HEK293 (cell line): ENCODE measurements around the gene BTG1.

Source experiments
- PRDM1 ChIP-seq: fragments of 450-650 bp; formaldehyde crosslinking; IDR thresholded peaks from 2 replicates; pipeline ENCODE4; 2016; ENCODE audit warnings: missing biosample characterization, missing genetic modification characterization
- SP7 ChIP-seq: fragments of 450-650 bp; formaldehyde crosslinking; IDR thresholded peaks from 2 replicates; pipeline ENCODE4 v1.5.1; 2016; ENCODE audit warnings: missing biosample characterization, missing genetic modification characterization
- YY1 ChIP-seq: fragments of 450-650 bp; formaldehyde crosslinking; IDR thresholded peaks from 2 replicates; pipeline ENCODE4 v1.5.1; 2018; ENCODE audit warnings: missing biosample characterization, missing genetic modification characterization
- ZBTB8A ChIP-seq: fragments of 450-650 bp; formaldehyde crosslinking; IDR thresholded peaks from 2 replicates; pipeline ENCODE4 v1.5.1; 2016; ENCODE audit warnings: missing biosample characterization, missing genetic modification characterization
- ZFP3 ChIP-seq: fragments of 450-650 bp; formaldehyde crosslinking; IDR thresholded peaks from 2 replicates; pipeline ENCODE4 v1.5.1; 2016; ENCODE audit warnings: low read depth, missing biosample characterization, missing genetic modification characterization
- ZNF155 ChIP-seq: fragments of 450-650 bp; formaldehyde crosslinking; IDR thresholded peaks from 2 replicates; pipeline ENCODE4 v1.5.1; 2016; ENCODE audit warnings: missing biosample characterization, missing genetic modification characterization
- ZNF24 ChIP-seq: fragments of 450-650 bp; formaldehyde crosslinking; IDR thresholded peaks from 2 replicates; pipeline ENCODE4 v1.5.1; 2016; ENCODE audit warnings: missing biosample characterization, missing genetic modification characterization
- ZNF404 ChIP-seq: fragments of 450-650 bp; formaldehyde crosslinking; IDR thresholded peaks from 2 replicates; pipeline ENCODE4 v1.5.1; 2017; ENCODE audit warnings: missing biosample characterization, missing genetic modification characterization
- ZNF791 ChIP-seq: fragments of 450-650 bp; formaldehyde crosslinking; IDR thresholded peaks from 2 replicates; pipeline ENCODE4 v1.5.1; 2016; ENCODE audit warnings: missing biosample characterization, missing genetic modification characterization
- TF ChIP-seq, protein P1 (sequence below): fragments of 450-650 bp; formaldehyde crosslinking; IDR thresholded peaks from 2 replicates; pipeline ENCODE4 v1.5.1; 2016; ENCODE audit warnings: missing biosample characterization, missing genetic modification characterization
- TF ChIP-seq, protein P2 (sequence below): fragments of 450-650 bp; formaldehyde crosslinking; IDR thresholded peaks from 2 replicates; pipeline ENCODE4; 2016; ENCODE audit warnings: missing biosample characterization, missing genetic modification characterization
- TF ChIP-seq, protein P3 (sequence below): fragments of 450-650 bp; IDR thresholded peaks from 2 replicates; pipeline ENCODE4 v1.5.1; 2018; ENCODE audit warnings: missing biosample characterization, missing genetic modification characterization
- TF ChIP-seq, protein P4 (sequence below): fragments of 450-650 bp; formaldehyde crosslinking; IDR thresholded peaks from 2 replicates; pipeline ENCODE4 v1.5.1; 2016; ENCODE audit warnings: missing biosample characterization, missing genetic modification characterization

DNA sequence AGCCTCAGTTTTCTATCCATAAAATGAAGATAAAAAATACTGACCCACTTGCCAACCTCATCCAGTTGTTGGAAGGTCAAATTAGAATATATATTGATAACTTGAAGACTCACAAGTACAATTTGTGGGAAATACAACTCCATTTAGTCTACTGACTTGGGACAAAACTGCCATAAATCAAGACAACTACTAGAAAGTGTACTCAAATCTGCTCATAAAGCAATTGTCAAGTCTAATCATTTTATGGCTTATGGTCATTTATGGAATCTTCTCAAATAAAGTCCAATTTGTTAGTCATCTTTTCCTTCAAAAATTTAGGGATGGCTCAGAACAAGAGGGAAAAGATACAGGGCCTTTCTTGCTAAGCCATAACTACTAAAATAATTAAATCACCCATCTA, 7.0 kb downstream of the BTG1 start:
- no peak for TF ChIP-seq ZNF404 (tag by site-specific recombination)
- no peak for TF ChIP-seq ZNF24 (tag by site-specific recombination)
- no peak for TF ChIP-seq ZFP3 (tag by site-specific recombination)
- TF ChIP-seq, protein P1, sequence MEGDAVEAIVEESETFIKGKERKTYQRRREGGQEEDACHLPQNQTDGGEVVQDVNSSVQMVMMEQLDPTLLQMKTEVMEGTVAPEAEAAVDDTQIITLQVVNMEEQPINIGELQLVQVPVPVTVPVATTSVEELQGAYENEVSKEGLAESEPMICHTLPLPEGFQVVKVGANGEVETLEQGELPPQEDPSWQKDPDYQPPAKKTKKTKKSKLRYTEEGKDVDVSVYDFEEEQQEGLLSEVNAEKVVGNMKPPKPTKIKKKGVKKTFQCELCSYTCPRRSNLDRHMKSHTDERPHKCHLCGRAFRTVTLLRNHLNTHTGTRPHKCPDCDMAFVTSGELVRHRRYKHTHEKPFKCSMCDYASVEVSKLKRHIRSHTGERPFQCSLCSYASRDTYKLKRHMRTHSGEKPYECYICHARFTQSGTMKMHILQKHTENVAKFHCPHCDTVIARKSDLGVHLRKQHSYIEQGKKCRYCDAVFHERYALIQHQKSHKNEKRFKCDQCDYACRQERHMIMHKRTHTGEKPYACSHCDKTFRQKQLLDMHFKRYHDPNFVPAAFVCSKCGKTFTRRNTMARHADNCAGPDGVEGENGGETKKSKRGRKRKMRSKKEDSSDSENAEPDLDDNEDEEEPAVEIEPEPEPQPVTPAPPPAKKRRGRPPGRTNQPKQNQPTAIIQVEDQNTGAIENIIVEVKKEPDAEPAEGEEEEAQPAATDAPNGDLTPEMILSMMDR (tag by site-specific recombination): no peak
- TF ChIP-seq SP7: no peak
- TF ChIP-seq ZNF155: no peak
- TF ChIP-seq, protein P2, sequence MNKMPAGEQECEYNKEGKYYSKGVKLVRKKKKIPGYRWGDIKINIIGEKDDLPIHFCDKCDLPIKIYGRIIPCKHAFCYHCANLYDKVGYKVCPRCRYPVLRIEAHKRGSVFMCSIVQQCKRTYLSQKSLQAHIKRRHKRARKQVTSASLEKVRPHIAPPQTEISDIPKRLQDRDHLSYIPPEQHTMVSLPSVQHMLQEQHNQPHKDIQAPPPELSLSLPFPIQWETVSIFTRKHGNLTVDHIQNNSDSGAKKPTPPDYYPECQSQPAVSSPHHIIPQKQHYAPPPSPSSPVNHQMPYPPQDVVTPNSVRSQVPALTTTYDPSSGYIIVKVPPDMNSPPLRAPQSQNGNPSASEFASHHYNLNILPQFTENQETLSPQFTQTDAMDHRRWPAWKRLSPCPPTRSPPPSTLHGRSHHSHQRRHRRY (tag by site-specific recombination): no peak
- no peak for TF ChIP-seq PRDM1
- TF ChIP-seq YY1: no peak
- TF ChIP-seq, protein P3, sequence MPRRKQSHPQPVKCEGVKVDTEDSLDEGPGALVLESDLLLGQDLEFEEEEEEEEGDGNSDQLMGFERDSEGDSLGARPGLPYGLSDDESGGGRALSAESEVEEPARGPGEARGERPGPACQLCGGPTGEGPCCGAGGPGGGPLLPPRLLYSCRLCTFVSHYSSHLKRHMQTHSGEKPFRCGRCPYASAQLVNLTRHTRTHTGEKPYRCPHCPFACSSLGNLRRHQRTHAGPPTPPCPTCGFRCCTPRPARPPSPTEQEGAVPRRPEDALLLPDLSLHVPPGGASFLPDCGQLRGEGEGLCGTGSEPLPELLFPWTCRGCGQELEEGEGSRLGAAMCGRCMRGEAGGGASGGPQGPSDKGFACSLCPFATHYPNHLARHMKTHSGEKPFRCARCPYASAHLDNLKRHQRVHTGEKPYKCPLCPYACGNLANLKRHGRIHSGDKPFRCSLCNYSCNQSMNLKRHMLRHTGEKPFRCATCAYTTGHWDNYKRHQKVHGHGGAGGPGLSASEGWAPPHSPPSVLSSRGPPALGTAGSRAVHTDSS: no peak
- TF ChIP-seq ZBTB8A (tag by site-specific recombination): no peak
- no peak for TF ChIP-seq ZNF791 (tag by site-specific recombination)
- TF ChIP-seq, protein P4, sequence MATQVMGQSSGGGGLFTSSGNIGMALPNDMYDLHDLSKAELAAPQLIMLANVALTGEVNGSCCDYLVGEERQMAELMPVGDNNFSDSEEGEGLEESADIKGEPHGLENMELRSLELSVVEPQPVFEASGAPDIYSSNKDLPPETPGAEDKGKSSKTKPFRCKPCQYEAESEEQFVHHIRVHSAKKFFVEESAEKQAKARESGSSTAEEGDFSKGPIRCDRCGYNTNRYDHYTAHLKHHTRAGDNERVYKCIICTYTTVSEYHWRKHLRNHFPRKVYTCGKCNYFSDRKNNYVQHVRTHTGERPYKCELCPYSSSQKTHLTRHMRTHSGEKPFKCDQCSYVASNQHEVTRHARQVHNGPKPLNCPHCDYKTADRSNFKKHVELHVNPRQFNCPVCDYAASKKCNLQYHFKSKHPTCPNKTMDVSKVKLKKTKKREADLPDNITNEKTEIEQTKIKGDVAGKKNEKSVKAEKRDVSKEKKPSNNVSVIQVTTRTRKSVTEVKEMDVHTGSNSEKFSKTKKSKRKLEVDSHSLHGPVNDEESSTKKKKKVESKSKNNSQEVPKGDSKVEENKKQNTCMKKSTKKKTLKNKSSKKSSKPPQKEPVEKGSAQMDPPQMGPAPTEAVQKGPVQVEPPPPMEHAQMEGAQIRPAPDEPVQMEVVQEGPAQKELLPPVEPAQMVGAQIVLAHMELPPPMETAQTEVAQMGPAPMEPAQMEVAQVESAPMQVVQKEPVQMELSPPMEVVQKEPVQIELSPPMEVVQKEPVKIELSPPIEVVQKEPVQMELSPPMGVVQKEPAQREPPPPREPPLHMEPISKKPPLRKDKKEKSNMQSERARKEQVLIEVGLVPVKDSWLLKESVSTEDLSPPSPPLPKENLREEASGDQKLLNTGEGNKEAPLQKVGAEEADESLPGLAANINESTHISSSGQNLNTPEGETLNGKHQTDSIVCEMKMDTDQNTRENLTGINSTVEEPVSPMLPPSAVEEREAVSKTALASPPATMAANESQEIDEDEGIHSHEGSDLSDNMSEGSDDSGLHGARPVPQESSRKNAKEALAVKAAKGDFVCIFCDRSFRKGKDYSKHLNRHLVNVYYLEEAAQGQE (tag by site-specific recombination): no peak
